Measurements from ENCODE around the gene C5orf22.
"Not testable (repeated sequence)": the region's sequence is repeated elsewhere in the genome, so short reads cannot be mapped to it uniquely, and the experiment has no call there.

C5orf22 gene

GRCh38 chr5:31531888-31532547 is at the start of gene C5orf22, which contains the start of gene DROSHA:
Gene C5orf22, plus strand, starts transcription at chr5:31532301. Its CDS starts 92 bp downstream, at chr5:31532393.
Gene DROSHA, minus strand, starts transcription at chr5:31532093. Its CDS starts 3,034 bp downstream, at chr5:31529059.
- DNase-seq, result peak; percentile 99 to 100

GRCh38 chr5:31485376-31486207 is 46.5 kb upstream of the C5orf22 start:
- no peak for DNase-seq

DNA sequence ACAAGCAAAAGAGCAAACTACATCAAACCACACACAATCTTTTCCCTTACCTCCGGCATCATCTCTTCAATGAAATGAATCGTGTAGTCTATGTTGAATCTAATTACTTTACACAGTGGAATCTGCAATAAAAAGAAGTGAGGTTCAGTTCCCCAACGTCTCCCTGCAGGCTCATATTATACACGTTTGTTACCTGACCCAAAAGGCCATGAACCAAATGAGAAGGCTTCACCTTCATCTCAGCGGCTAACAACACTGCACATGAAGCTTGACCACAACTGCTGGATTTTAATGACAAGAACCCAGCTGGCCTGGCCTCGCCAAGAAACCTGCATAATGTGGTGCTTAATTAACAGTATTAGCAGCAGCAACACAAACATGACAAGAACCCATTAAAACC is 45.7 kb upstream of the C5orf22 start:
- DNase-seq, result no peak

DNA sequence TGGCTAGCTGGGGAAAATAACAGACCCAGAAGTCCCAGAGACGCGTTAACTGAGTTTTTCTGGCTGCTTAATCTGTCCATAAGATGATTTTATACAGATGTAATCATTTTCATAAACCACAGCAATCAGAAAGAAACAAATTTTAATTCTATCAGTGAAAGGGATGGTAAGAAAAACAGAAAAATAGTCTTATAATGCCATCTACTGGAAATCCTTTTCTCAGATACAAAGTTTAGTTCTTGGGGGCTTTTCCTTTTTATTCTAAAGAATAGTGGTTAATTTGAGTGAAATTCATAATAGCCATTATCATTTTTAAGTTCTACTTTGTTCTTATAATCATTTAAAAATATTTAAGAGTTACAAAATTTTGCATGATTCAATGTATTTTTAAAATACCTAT is 44.6 kb upstream of the C5orf22 start:
- no peak for DNase-seq

GRCh38 chr5:31492869-31493268 is 39.2 kb upstream of the C5orf22 start:
- DNase-seq, result no peak

DNA sequence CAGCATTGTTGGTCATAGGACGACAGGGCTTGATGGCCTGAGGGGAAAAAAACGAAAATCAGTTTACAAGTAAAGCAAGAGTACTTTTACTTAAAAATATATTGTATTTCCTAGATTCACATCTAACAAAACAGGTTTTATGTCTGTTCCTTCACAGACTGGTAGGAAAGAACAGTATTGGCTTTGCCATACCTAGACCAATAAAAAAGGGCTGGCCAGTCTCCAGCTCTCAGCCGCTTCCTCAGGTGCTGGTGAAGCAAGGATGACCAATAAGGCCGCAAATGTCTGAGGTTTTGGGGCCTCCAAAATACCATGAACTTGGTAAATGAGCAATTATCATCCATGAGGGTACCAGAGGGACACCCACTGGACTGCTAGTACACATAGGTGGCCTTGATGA is 36.8 kb upstream of the C5orf22 start:
- DNase-seq, result no peak

- no peak for DNase-seq
Measured at GRCh38 chr5:31496301-31496700, 35.8 kb upstream of the C5orf22 start.

DNA sequence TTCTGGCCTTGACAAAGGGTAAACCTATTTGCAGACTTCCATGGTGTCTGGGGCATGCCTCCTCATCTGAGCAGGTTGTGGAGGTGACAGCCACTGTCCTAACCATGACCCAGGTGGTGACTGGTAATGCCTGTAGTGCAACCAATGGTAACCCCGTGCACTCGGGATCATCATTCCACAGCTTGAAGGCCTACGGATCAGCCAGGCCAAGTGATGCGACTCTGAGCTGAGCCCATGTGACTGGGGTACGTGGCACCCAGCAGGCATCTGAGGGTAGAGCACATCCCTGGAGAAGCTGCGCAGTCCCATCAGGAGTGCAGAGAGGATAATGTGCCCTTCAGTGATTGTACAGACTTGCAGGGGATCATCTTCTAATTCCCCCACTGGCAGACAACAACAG is 35.2 kb upstream of the C5orf22 start:
- DNase-seq, result no peak

DNA sequence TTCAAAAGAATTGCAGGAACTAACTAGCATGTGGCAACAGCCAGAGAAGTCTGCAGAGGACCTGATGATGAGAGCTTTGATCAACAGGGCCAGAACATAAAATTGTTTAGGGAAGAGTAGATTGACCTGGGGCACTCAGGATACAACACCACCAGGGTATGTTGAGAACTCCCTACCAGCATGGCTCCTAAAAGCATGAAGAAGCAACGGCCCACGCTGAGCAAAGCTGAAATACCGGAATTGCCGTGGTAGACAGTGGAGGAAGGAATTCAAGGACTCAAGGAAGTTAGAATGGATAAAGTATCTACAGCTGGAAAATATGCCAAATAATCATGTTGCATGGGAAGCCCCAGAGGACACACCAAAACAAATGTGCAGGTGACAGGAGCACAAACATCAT is 31.8 kb upstream of the C5orf22 start:
- DNase-seq, result no peak

- no peak for DNase-seq
Measured at GRCh38 chr5:31502506-31502905, 29.6 kb upstream of the C5orf22 start.

DNA sequence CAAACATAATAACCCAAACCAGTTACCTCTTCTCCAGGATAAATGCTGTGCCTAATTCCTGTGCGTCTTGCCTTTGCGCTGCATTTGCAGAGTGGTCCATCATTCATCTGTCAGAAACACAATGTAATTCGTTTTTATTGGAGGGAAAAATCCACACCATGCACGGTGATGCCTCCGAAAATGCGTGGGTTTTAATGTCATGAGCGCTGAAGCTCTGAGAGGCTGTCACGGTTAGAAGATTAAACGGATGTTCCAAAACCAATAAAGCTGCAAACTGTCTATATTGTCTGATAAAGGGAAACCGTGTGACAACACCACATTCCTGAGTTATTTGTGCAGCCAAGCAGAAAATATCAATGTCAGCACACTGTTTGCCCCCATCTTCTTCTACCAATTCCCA is 27.6 kb upstream of the C5orf22 start:
- no peak for DNase-seq

- no peak for DNase-seq
Measured at GRCh38 chr5:31511305-31511704, 20.8 kb upstream of the C5orf22 start.

GRCh38 chr5:31516802-31517201 is 15.3 kb upstream of the C5orf22 start:
- DNase-seq, result no peak

GRCh38 chr5:31523041-31523440 is 9.1 kb upstream of the C5orf22 start:
- DNase-seq, result no peak

DNA sequence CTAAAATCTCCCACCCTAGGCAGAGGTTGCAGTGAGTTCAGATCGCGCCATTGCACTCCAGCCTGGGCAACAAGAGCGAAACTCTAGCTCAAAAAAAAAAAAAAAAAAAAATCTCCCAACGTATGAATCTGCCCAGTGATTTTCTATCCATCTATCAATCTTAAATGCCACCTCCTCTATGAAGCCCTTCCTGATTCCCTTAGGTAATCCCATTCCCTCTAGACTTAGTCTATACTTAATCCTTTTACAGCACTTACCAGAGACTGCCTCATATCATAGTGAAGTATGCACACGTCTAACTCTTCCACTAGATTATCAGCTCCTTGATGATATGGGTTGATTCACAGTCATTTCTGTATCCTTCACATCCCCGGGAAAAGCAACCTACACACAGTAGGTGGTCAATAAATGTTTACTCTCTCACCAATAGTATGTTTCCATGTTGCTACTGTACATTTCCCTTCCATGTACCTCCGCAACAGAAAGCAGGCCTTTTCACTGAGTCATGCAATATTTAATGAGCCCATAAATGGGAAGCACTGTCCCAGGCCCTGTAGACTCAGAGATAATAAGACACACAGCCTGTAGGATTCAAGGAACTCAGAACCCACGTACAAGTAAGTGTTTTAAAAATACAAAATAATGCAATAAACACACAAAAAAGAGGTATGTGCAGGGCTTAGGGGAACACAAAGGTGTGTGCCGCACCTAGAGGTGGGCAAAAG is 1.4 kb upstream of the C5orf22 start:
- no peak for DNase-seq

DNA sequence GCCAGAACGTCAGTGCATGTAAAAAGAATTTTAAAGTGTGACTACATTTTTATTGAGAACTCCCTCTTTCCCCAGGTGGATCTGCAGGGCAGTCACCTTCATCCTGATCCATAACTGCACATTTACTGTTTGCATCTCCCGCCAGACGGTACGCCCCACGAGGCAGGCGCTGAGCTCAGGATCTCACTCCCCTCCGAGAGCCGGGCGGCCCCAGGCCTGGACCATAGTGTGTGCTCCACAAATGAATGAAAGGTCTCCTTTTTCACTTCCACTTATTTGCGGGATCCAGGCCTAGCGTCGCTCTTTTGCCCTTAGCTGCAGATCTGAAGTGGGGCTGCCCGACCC is 586 bp upstream of the C5orf22 start:
- peak; percentile 52 to 66 for DNase-seq

- no peak for DNase-seq
Measured at GRCh38 chr5:31534527-31535046, 2.5 kb downstream of the C5orf22 start.

GRCh38 chr5:31536873-31537272 is 4.8 kb downstream of the C5orf22 start:
- DNase-seq, result no peak

GRCh38 chr5:31537349-31537748 is 5.2 kb downstream of the C5orf22 start:
- DNase-seq, result no peak

- no peak for DNase-seq
Measured at GRCh38 chr5:31537851-31538250, 5.8 kb downstream of the C5orf22 start.

GRCh38 chr5:31549114-31549513 is 17.0 kb downstream of the C5orf22 start:
- DNase-seq, result not testable (repeated sequence)

DNA sequence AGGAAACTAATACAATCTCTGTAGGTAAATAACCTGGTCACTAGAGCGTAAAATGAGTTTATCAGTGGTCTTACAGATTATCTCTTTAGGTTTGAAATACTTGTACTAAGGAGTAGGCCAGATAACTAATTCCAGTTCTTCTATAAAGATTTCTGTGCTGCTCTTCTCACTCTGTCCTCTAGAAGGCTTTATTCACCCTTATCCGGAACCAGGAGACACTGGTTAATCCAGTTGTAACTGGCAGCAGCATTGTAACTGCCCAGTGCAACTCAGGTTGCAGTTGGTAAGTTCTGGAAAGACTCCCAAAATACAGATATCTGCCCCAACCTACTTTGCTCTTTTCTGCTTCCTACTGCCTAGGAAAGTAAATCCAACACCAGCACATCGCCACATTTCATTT is 19.8 kb downstream of the C5orf22 start:
- DNase-seq, result no peak

DNA sequence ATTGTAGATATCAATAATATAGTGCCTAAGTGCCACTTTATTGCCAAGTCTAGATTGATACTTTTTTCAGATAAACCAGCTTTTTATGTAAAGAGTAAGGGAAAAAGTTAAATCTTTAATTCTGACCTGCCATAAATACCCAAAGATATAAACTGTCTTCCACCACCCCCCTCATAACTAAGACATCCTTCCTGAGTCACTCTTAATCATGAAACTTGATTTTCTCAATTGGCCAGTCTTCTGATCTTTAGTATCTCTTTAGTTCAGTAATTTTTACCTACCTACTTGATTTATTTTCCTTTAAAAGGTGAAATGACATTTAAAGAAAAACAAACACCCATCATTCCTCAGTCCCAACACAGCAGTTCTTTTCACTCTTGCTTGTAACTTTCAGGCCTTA is 21.8 kb downstream of the C5orf22 start:
- no peak for DNase-seq

- no peak for DNase-seq
Measured at GRCh38 chr5:31554552-31554951, 22.5 kb downstream of the C5orf22 start.
